IPS-NIHi7 (cell line): ENCODE results near the gene CLDND1.
A peak's percentile ranks its signal among the peaks of the same experiment; 100 is the strongest.

ENCODE experiments used
- DNase-seq: peaks from one replicate; pipeline ENCODE4 v3.0.0; 2012; ENCODE audit warnings: mixed read lengths; ENCODE audit errors: extremely low spot score

CLDND1 gene

DNA sequence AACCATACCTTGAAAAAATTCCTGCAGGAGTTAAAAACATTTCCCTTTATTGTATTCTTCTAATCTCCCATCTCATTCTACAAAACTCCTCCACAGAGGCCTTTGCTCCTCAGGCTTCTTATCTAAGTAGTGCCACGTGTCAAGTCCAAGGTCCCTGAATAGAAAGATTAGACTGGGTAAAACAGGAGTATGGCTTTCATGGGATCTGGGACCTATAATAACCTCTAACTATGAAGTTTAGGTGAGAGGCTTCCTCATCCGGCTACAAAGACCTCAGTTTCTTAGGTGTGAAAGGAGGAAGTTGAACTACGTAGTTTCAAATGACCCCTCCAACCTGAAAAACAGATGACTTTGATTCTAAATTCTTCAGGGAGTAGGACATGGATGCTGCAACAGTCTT is 29.1 kb upstream of the CLDND1 start:
- DNase-seq = no peak

DNA sequence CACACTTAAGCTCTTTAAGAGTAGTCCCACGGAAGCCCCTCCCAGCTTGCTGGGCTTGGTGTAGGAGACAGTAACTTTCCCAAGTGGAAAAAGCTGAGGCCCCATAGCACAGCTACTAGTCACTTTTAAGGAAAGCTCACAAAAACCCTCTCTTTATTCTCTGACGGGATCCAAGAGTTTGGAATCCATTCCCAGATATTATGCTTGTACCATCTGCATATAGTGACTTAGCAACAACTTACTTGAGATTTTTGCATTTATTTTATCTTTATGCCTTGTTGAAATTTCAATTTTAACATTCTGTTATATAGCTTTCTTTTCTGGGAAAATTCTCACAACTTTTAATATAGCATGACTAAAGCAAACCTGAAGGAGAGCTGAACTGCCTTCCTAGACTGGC is 28.5 kb upstream of the CLDND1 start:
- DNase-seq = no peak

DNA sequence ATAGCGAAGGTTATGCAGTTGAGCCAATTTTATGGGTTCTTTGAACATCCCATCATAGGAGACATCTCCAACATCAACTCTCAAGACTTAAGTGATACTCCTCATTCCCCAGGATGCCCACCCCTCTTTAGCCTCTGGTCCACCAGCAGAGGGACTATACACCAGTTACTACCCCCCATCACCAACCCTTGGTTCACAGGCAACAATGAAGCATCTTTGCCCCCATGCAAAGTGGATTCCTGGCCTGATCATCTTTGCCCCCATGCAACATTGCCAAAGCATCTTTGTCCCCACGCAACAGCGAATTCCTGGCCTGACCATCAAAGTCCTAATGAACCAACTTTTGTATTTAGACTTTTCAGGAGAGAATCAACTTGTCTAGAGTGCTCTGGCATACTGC is 28.1 kb upstream of the CLDND1 start:
- no peak for DNase-seq

DNA sequence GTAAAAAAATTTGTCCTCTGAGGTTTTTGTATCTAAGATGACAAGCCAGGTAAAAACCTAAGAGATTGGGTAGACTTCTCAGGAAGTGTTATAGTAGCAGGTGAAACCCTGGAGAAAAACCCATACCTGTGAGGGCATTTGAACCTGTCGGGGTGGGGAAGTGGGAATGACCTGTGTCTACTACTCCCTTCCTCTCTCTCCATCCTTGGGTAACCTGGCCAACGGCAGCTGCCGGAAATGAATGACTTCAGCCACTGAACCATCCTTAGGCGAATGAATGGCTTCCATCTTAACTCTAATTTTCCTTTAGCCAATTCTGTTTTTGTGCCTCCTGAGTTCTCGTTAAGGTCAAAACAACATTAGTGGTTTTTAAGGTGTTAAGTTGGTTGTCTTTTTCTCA is 25.8 kb upstream of the CLDND1 start:
- no peak for DNase-seq

DNA sequence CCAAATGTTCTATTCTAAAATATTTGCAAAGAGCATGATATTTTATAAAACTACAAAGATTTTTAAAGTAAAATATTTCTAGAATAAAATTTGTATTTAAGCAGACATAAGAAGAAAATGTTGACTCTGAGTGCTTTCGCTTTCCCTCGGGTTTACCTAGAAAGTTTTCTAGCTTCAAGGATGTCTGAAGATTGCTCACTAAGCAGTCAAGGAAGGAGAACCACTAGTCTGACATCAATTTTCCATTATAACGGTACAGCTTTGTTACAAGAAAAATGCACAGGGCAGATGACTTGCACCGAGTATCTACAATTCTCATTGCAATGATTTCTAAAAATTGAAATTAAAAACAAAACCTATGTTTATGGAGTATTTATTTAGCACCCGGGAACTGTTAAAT is 23.2 kb upstream of the CLDND1 start:
- DNase-seq = no peak

DNA sequence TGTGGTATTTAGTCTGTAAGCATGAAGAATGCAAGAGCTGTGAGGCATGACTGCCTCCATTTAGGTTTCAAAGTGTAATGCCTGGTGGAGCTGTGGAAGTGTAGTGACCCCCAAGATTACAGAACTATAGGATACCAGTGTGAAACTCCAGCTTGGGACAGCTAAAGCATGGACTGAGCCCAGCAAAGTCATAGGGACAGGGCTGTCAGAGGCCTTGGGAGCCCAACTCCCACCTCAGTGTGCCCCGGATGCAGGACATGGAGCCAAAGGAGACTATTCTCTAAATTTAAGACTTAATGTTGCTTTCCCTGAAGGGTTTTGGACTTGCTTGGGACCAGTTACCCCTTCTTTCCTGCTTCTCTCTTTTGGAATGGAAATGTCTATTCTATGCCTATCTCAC is 19.9 kb upstream of the CLDND1 start:
- DNase-seq = no peak

DNA sequence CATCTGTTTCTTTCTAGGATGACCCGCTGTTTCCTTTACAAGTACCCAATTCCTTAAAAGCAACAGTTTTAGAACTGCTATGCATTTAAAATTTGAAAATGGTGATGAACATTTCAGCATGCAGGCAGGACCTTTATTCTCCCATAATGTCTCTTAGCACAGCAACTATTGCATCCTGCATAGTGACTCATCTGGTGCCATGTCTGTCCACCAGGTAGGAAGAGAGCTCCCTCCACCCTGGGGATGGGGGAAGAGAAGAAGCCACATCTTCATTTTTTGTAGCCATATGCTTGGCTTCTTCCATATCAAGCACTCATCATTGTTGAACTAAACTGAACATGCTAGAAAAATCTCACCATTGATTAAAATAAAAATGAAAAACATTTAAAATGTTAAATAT is 19.0 kb upstream of the CLDND1 start:
- no peak for DNase-seq

DNA sequence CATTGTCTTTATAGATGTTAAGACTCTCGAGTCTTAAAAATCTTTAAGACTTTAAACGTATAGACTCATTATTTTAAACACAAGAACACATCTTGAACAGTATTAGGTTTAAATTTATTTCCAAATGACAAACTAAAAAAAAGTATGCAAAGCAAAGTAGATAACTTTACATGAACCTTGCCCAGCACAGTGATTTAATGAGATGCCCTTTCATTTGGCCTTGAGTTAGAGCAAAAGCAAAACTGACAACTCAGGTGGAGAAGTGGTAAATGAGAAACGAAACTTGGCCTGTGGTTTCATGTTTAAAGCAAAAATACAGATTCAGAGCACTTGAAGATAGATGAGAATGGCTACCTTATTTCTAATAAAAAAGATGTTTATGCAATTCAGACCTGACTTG is 17.6 kb upstream of the CLDND1 start:
- DNase-seq = no peak

DNA sequence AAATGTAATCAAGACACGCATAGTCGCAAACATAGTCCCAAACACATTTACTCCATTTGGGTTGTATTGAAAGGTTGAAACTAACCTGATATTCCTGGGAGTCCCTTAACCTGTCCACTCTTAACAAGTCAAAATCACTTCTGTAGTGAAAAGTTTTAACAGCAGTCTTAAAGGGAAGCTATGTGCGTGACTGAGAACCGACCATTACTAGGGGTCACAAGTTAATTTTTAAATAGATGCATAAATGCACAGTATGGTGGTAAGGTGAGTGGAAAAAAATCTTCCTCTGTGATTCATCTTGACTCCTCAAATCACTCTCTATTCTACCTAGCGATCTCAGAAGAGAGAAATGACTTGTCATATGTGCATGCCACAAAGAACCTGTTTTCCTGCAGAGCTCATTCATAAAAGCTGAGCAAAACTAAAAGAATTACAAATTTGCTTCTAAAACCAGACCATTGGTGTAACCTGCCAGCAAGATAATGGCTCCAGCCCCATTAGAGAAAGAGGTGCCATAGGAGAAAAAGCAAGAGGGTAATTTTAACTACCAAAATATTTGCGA is 13.8 kb upstream of the CLDND1 start:
- no peak for DNase-seq

DNA sequence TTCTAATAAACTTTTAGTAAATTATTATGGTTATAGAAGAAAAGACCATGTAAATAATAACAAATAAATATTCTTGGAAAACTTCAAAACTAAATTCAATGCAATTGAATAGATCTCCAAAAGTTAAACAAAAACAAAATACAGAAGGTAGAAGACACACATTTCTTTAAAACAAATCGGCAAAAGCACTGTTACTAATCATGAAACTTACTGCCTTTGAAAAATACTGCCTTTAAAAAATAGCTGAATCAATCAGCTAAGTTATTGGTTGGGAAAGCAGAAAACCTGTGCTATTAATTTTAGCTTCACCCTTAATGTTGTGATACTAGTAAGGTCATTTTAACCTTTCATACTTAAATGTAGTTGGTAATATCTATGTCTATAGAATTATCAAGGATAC is 12.0 kb upstream of the CLDND1 start:
- no peak for DNase-seq

DNA sequence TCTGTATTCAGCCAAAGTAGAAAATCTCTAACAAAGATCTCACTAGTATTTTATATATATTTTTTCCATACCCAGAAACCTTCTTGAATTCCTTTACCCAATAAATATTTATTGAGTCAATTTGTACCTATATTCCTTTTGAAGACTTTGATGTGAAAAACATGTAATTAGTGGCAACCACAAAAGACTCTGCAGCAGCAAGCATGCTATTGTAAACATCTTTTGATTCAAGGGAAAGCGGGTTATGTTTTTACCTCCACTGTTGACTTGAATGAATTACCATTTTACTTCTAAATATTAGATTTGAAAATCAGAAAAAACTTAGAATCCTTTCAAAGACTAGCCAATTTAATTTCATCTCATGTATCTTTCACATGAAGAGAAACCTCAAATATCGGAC is 11.5 kb upstream of the CLDND1 start:
- DNase-seq = no peak

DNA sequence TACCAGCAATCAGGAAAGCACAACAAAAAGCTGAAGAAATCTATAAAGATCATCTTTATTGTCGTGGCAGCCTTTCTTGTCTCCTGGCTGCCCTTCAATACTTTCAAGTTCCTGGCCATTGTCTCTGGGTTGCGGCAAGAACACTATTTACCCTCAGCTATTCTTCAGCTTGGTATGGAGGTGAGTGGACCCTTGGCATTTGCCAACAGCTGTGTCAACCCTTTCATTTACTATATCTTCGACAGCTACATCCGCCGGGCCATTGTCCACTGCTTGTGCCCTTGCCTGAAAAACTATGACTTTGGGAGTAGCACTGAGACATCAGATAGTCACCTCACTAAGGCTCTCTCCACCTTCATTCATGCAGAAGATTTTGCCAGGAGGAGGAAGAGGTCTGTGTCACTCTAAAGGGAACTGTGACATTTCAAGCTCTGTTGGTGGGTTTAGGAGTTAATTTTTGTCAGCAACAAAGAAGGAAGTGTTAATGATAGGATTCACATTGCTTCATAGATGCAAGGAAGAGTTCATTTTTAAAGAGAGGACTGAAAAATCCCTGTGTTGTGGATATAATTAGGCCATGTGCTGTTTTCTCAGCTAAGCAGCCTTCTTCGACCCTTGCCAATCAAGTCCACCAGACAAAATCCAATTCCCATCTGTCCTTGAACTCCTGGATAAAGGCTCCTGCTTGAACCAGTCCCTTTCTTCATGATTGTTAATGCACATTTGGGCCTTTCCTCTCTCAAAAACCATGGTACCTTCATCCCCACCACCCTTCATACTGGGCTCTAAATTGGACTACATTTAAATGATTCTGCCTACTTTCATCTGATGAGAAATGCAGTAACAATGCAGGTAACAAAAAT is 10.2 kb upstream of the CLDND1 start:
- DNase-seq = no peak

DNA sequence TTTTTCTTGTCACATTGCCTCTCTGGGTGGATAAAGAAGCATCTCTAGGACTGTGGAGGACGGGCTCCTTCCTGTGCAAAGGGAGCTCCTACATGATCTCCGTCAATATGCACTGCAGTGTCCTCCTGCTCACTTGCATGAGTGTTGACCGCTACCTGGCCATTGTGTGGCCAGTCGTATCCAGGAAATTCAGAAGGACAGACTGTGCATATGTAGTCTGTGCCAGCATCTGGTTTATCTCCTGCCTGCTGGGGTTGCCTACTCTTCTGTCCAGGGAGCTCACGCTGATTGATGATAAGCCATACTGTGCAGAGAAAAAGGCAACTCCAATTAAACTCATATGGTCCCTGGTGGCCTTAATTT is 9.6 kb upstream of the CLDND1 start:
- DNase-seq = no peak

DNA sequence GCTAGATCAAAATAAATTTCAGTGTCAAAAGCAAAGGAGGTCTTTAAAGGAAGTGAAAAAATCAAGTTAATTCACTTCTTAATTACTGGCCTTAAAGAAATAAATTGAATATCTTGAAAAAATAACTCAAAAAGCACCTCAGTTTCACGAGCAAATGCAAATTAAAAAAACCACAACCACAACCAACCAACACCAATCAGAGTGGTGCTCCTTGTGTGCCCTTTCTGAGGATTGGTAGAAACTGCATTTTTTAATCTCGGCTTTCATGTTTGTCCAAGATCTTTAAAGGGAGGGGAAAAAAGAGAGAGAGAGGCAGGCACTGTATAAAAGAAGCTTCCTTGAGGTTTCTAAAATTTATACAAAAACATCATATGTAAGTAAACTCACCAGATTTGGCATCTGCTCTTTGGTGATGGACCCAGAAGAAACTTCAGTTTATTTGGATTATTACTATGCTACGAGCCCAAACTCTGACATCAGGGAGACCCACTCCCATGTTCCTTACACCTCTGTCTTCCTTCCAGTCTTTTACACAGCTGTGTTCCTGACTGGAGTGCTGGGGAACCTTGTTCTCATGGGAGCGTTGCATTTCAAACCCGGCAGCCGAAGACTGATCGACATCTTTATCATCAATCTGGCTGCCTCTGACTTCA is 9.0 kb upstream of the CLDND1 start, which contains the start of gene GPR15:
GPR15 (plus strand) TSS at position 357 of the 653 bp plus-strand sequence; CDS start at position 413, 56 bp downstream.
- DNase-seq = no peak

DNA sequence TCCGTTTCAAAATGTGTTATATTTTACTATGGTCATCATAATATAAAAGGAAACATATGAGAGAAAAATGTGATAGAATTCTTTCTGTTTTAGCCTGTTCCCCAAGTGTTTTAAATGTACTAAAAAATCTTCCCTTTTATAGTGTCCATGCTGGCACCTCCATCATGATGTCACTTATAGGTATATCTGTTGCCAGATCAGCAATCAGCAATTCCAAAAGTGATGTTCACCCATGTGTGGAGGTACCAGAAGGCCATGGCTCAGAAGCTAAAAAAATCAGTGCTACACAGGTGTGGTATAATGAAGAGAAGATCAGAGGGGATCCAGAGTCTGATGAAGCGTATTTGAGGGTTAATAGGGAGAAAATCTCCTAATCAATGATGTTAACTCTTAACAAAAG is 8.0 kb upstream of the CLDND1 start:
- no peak for DNase-seq

DNA sequence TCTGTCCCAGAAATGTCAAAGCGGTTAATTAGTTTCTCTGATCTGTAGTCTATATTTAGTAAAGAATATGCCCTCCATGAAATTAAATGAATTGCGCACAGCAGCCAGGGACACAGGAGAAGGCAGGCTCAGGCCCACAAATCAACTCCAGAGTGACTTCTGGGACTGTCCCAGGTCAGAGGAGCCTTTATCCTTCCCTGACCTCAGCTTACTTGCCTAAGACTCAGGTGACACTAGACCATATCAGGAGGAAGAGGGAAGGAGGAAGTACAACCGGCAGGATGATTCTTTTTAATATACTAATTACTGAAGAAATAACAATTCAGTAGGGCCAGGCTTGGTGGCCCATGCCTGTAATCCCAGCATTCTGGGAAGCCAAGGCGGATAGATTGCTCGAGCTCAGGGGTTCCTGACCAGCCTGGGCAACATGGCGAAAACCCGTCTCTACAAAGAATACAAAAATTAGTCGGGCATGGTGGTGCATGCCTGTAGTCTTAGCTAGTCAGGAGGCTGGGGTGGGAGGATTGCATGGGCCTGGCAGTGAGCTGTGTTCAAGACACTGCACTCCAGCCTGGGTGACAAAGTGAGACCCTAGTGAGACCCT is 7.3 kb upstream of the CLDND1 start:
- no peak for DNase-seq

DNA sequence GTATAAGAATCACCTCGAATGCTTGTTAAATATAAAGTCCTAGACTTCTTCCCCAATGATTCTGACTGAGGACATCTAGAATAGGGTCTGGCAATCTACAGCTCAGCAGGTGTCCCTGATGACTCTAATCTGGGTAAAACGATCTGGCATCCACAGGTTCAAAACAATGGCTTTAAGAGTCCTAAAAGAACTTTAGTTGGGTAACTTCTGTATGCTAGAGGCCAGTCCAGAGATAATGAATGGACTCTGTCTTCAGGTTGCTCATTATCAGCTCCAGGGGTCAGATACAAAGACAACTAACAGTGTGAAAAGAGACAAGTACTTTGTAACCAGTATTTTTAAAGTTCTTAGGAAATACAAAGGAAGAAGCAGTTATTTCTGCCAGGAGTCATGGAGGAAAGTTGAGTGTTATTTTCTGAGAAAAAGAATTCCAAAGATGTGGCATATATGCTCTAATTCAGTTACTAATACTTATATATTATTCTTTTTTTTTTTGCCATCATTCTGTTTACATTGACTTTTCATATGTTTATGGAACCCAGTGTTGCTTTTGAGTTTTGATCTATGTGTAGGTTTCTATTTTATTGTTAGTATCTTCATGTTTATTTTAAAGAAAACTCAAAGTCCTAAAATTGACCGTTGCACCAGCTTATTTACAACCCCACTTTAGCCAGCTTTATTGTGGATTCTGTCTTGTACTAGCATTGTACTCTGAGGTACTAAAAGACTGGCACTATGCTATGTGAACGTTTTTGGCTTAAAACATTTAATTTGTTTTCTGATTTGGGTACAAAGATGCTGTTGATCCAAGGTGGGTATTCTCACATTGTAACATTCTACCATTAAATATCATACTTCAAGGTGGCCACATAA is 6.0 kb upstream of the CLDND1 start:
- no peak for DNase-seq

DNA sequence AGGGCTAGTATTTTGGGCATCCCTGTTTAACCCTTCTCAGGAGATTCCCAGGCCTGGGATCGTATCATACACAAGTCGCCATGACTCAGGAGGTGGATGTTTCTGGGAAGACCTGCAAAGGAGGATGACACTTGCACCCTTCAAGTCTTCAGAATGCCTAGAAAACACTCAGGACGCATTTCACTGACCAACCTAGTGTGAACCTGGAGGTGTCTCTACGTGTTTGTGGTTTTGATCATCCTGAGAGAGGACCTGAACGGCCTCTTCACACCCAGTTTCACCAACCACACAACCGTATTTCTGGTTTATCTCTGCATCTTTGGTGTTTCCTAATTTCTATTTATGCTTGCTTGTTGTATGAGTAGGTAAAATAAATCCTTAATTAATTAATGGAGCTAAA is 2.8 kb upstream of the CLDND1 start:
- no peak for DNase-seq

DNA sequence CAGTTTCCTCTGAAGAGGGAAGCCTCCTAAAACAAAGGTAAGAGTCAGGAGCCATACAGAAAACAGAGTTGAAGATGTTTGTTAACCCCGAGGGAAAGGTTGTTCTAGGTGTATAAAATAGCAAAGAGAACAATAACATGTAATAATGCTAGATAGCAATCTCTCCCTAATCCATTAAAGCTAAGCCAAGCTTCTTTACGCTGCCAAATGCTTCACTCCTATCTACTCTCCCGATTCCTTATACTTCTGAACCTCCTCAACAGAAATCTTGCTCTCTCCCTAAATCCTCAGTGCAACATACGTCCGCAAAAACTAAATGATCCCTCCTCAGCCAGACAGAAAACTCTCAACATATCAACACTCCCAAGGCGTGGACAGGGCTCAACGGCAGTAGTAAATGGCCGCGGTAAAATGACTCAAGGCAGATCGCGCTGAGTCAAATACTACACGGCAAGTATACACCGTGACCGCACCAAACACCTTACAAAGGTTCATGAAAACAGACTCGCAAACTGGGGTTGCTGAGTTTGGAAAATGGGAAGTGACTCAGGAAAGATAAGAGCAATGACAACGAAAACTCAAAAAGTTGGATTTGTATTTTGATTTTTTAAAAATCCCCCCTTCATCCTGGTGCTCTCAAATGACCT is 682 bp downstream of the CLDND1 start:
- peak; percentile 24 for DNase-seq

DNA sequence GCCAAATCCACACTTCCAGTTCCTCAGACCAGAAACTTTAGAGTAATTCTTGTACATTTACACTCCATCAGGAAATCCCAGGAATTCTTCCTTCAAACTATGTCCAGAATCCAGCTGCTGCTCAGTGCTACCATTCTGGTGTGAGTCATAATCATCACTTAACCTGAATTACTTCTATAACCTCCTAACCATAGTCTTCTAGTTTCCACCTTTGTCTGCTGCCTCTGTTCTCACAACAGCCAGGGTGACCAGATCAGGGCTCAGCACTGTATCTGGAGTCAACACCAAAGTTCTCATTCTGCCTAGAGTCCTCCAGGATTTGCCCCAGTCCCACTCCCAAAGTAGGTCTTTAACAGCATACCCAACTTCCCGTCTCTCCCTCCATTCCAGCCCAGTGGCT is 3.4 kb downstream of the CLDND1 start:
- no peak for DNase-seq

DNA sequence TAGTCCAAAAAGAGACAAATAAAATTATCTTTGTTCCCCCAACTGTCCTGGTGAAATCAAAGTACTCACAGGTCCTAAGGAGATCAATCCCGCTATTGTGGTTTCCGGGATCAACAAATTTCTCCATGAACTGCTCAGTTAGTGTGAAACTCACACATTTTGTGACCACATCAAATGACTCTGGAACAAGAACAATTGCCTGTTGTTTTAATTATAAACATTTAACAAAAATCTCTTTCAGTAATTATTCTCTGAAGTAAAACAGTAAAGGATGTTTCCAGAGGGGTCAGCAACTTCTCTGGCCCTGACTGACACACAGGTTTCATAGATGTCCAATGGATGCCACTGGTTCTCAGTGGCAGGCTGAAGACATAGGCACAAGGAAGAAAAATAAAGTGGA is 3.9 kb downstream of the CLDND1 start:
- DNase-seq = no peak
